Duodenal mucosa (tissue), 2 donors: Measurements from ENCODE around the gene NFATC1.

Experiments
- H3K27ac ChIP-seq: one replicate; pipeline ENCODE4 v1.7.0; 2013; ENCODE audit warnings: low read depth, low read length
- H3K27me3 ChIP-seq, 2 donors: one replicate each; pipeline ENCODE4 v1.7.0; 2013; ENCODE audit warnings: low read length in 2 of 2, control low read depth in 1 of 2; ENCODE audit not compliant: insufficient read depth in 2 of 2, control insufficient read depth in 1 of 2
- H3K36me3 ChIP-seq, 2 donors: one replicate each; pipeline ENCODE4 v1.7.0; 2013; ENCODE audit warnings: low read length in 2 of 2, control low read depth in 1 of 2; ENCODE audit not compliant: insufficient read depth in 2 of 2, control insufficient read depth in 1 of 2
- H3K4me1 ChIP-seq, 2 donors: one replicate each; pipeline ENCODE4 v1.7.0; 2013; ENCODE audit warnings: low read length in 2 of 2, control low read depth in 1 of 2; ENCODE audit not compliant: insufficient read depth in 2 of 2, control insufficient read depth in 1 of 2
- H3K4me3 ChIP-seq, 2 donors: one replicate each; pipeline ENCODE4 v1.7.0; 2013; ENCODE audit warnings: low read length in 2 of 2, low read depth in 1 of 2
- H3K9ac ChIP-seq, 2 donors: one replicate each; pipeline ENCODE4 v1.7.0; 2013; ENCODE audit warnings: low read length in 2 of 2, low read depth in 1 of 2
- H3K9me3 ChIP-seq, 2 donors: one replicate each; pipeline ENCODE4 v1.7.0; 2013; ENCODE audit warnings: low read length in 2 of 2, control low read depth in 1 of 2; ENCODE audit not compliant: control insufficient read depth in 1 of 2

NFATC1 gene

DNA sequence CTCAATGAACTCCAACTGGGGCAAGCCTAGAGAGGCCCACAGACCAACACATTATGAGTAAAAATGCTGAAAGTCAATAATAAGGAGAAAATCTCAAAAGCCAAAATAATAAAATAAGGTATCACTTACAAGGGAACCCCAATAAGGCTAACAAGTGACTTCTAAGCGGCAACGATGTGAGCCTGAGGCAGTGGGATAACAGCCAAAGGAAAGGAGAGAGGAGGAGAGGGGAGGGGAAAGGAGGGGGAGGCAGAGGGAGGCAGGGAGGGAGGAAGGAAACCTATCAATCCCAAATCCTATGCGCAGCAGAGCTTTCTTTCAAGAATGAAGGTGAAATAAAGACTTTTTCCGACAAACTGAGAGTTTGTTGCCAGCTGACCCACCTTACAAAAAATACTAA is 6.0 kb upstream of the NFATC1 start:
- H3K4me3 ChIP-seq, result no peak overlapping the region
- no peaks in the 10 kb centered on the region for H3K9me3 ChIP-seq
- H3K4me1 ChIP-seq, result peaks cover 7 to 11% of the 10 kb centered on the region in 2 donors
- H3K36me3 ChIP-seq, result no peaks in the 10 kb centered on the region
- H3K9ac ChIP-seq, result no peak overlapping the region
- no peak overlapping the region for H3K27ac ChIP-seq
- peaks cover 30 to 51% of the 10 kb centered on the region in 2 donors for H3K27me3 ChIP-seq

GRCh38 chr18:79392226-79392625 is 3.5 kb upstream of the NFATC1 start:
- Histone ChIP-seq H3K4me3 (no peak overlapping the region), H3K4me1 (peaks cover 10 to 20% of the 10 kb centered on the region in 2 donors), H3K9ac (no peak overlapping the region), H3K27me3 (peaks cover 30 to 54% of the 10 kb centered on the region in 2 donors), H3K36me3 (no peaks in the 10 kb centered on the region), H3K27ac (no peak overlapping the region), H3K9me3 (no peaks in the 10 kb centered on the region)

- H3K27me3 ChIP-seq, result peaks cover 31 to 55% of the 10 kb centered on the region in 2 donors
- peak overlapping the region; percentile 32 to 56 for H3K9ac ChIP-seq
- peak overlapping the region; percentile 42 for H3K27ac ChIP-seq
- peak overlapping the region; percentile 50 to 61 for H3K4me3 ChIP-seq
- no peaks in the 10 kb centered on the region for H3K36me3 ChIP-seq
- peaks cover 10 to 22% of the 10 kb centered on the region in 2 donors for H3K4me1 ChIP-seq
- H3K9me3 ChIP-seq, result no peaks in the 10 kb centered on the region
Measured at GRCh38 chr18:79393181-79393634, 2.5 kb upstream of the NFATC1 start.

DNA sequence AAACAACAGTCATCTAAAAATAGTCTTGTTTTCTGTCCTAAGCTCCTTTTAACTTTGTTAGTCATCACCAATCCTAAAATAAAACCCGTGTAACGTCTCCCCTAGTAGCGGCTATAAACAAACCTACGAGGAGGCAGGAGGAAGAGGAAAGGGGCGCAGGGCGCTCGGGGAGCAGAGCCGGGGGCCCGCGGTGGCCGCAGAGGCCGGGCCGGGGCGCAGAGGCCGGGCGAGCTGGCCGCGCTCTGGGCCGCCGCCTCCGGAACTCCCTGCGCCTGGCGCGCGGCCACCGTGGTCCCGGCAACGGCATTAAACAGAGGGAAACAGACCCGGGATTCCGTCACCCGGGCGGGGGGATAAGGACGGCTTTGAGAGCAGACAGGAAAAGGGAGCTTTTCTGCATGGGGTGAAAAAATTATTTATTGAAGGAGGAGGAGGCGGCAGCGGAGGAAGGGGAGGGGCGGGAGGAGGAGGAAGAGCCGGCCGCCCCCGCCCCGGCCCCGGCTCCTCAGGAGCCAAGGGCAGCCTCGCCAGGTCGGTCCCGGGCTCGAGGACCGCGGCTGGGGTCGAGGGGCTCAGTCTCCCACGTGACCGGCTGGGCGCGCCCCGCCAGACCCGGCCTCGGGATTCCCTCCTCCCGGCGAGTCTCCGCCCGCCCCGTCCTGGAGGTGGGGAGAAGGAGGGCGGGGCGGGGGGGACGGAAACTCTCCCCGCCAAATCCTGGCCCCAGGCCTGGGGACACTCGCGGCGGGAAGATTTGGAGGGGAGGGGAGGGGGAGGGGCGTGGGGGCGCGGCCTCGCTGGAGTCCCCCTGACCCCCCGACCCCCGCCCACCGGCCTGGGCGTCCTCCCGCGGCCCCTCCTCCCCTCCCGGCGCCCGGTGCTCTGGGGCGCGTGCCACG is 1.8 kb upstream of the NFATC1 start:
- Histone ChIP-seq H3K4me3 (peak overlapping the region; percentile 56 to 61), H3K36me3 (no peaks in the 10 kb centered on the region), H3K27me3 (peaks cover 24 to 53% of the 10 kb centered on the region in 2 donors), H3K9me3 (no peaks in the 10 kb centered on the region), H3K27ac (peak overlapping the region; percentile 51), H3K4me1 (peaks cover 10 to 22% of the 10 kb centered on the region in 2 donors), H3K9ac (peak overlapping the region; percentile 32 to 56)

GRCh38 chr18:79394534-79395307 is 1.0 kb upstream of the NFATC1 start:
- Histone ChIP-seq H3K9me3 (no peaks in the 10 kb centered on the region), H3K4me3 (peak overlapping the region; percentile 53 to 56), H3K9ac (peak overlapping the region; percentile 47 to 56), H3K36me3 (no peaks in the 10 kb centered on the region), H3K4me1 (peaks cover 10 to 22% of the 10 kb centered on the region in 2 donors), H3K27me3 (peaks cover 18 to 45% of the 10 kb centered on the region in 2 donors), H3K27ac (peak overlapping the region; percentile 51)

DNA sequence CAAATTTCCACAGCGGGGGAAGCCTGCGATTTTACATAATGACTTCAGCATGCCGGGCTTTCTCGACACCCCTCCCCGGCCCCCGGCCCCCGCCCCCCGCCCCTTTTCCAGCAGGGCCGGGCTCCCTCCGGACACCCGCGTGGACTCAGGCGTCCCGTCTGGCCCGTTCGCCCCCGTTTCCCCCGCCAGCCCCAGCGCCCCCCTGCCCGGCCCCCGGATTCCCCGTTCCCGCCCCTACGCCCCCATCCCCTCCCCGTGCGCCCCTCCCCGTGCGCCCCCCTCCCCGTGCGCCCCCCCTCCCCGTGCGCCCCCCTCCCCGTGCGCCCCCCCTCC is 456 bp upstream of the NFATC1 start:
- Histone ChIP-seq H3K4me3 (no peak overlapping the region), H3K9ac (no peak overlapping the region), H3K9me3 (no peaks in the 10 kb centered on the region), H3K27ac (no peak overlapping the region), H3K36me3 (no peaks in the 10 kb centered on the region), H3K4me1 (peaks cover 10 to 22% of the 10 kb centered on the region in 2 donors), H3K27me3 (peaks cover 18 to 43% of the 10 kb centered on the region in 2 donors)

DNA sequence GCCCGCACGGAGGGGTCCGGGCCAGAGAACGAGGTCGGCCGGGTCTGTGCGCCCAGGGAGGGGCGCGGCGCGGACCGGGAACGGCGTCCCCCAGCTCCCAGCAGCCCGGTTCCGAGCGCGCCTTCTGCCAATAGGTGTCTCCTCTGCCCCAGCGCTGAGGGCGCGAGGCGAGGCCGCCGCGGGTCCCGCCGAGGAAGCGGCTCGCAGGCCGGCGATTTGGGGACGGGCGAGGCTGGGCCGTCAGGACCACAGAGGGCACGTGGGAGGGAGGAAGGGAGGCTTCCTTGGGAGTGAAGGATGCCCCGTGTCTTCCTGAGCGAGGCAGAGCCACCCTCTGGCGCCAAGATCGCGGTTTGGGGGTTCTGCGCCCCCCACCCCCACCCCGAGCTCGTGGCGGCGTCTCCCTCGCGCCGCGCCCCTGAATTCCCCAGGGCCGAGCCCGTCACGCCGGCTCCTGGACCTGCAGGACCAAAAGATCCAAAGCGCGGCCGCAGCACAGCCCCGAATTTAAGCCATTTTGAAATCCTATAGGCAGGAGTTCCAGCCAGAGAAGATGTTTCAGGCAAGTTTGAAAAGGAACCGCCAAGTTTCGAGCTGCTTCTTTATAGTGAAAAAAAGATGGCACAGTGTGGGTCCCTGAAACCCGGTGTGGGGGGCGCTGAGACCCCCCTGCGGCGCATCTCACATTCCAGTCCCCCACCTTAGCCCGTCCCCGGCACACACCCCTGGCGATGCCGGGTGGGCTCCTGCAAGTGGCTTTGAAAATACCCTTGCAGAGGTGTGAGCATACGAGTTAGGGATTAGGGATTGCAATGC is 909 bp downstream of the NFATC1 start:
- peaks cover 10 to 22% of the 10 kb centered on the region in 2 donors for H3K4me1 ChIP-seq
- H3K4me3 ChIP-seq, result peak overlapping the region; percentile 29 to 48
- no peak overlapping the region for H3K27ac ChIP-seq
- H3K9ac ChIP-seq, result no peak overlapping the region
- H3K27me3 ChIP-seq, result peaks cover 15 to 38% of the 10 kb centered on the region in 2 donors
- no peaks in the 10 kb centered on the region for H3K9me3 ChIP-seq
- H3K36me3 ChIP-seq, result no peaks in the 10 kb centered on the region

- peak overlapping the region; percentile 13 to 17 for H3K4me3 ChIP-seq
- H3K27me3 ChIP-seq, result peaks cover 12 to 32% of the 10 kb centered on the region in 2 donors
- no peak overlapping the region for H3K9ac ChIP-seq
- no peaks in the 10 kb centered on the region for H3K36me3 ChIP-seq
- no peaks in the 10 kb centered on the region for H3K9me3 ChIP-seq
- H3K27ac ChIP-seq, result no peak overlapping the region
- peaks cover 10 to 22% of the 10 kb centered on the region in 2 donors for H3K4me1 ChIP-seq
Measured at GRCh38 chr18:79397247-79397829, 1.6 kb downstream of the NFATC1 start.
